OCI-LY1 (cell line): Measurements from ENCODE around the gene SLC35B2.

Experiments used
- H2AFZ ChIP-seq: fragments of 200-600 bp; sonication (generic), shearing (Covaris generic); 2 replicates; pipeline ENCODE4 v1.6.0; 2014; ENCODE audit warnings: antibody characterized with exemption, mild to moderate bottlenecking, low read length
- H3F3A ChIP-seq: fragments of 200-600 bp; sonication (generic), shearing (Covaris generic); 2 replicates; pipeline ENCODE4 v1.6.0; 2014; ENCODE audit warnings: mild to moderate bottlenecking, antibody characterized with exemption, low read length, moderate library complexity; ENCODE audit not compliant: insufficient read depth
- H3K27ac ChIP-seq: fragments of 200-600 bp; sonication (generic); 2 replicates; pipeline ENCODE4 v1.5.1; 2014; ENCODE audit warnings: low read length, mixed run types, mild to moderate bottlenecking, low read depth; ENCODE audit not compliant: poor library complexity, severe bottlenecking
- H3K27me3 ChIP-seq: fragments of 200-600 bp; sonication (generic); 2 replicates; pipeline ENCODE4 v1.6.0; 2014; ENCODE audit warnings: antibody characterized with exemption, mild to moderate bottlenecking, low read length, moderate library complexity; ENCODE audit not compliant: insufficient read depth
- H3K36me3 ChIP-seq: fragments of 200-600 bp; sonication (generic); 2 replicates; pipeline ENCODE4 v1.6.1; 2014; ENCODE audit warnings: mild to moderate bottlenecking, antibody characterized with exemption, low read length, moderate library complexity, mixed read lengths; ENCODE audit not compliant: insufficient read depth
- H3K4me1 ChIP-seq: fragments of 200-600 bp; sonication (generic); 2 replicates; pipeline ENCODE4 v1.5.1; 2014; ENCODE audit warnings: mild to moderate bottlenecking, low read length, moderate library complexity; ENCODE audit not compliant: insufficient read depth, severe bottlenecking
- H3K4me2 ChIP-seq: fragments of 200-600 bp; sonication (generic), shearing (Covaris generic); 2 replicates; pipeline ENCODE4 v1.6.1; 2014; ENCODE audit warnings: low read length
- H3K4me3 ChIP-seq: fragments of 200-600 bp; sonication (generic); 2 replicates; pipeline ENCODE4 v1.5.1; 2014; ENCODE audit warnings: low read length, low read depth, mild to moderate bottlenecking, mixed read lengths; ENCODE audit not compliant: poor library complexity, severe bottlenecking
- H3K79me2 ChIP-seq: fragments of 200-600 bp; shearing (Covaris generic); 2 replicates; pipeline ENCODE4 v1.6.1; 2016; ENCODE audit warnings: mixed run types, low read length, mixed read lengths; ENCODE audit not compliant: insufficient read depth
- H3K9ac ChIP-seq: fragments of 200-600 bp; sonication (generic), shearing (Covaris generic); 2 replicates; pipeline ENCODE4 v1.6.1; 2014; ENCODE audit warnings: mild to moderate bottlenecking, low read length, mixed read lengths
- H3K9me2 ChIP-seq: fragments of 200-600 bp; sonication (generic), shearing (Covaris generic); 2 replicates; pipeline ENCODE4 v1.6.1; 2014; ENCODE audit warnings: low read depth, mild to moderate bottlenecking, low read length, mixed read lengths
- H3K9me3 ChIP-seq: fragments of 200-600 bp; shearing (Covaris generic); 2 replicates; pipeline ENCODE4 v1.6.1; 2014; ENCODE audit warnings: low read length, mixed read lengths
- H4K20me1 ChIP-seq: fragments of 200-600 bp; sonication (generic), shearing (Covaris generic); 2 replicates; pipeline ENCODE4 v1.6.0; 2016; ENCODE audit warnings: mild to moderate bottlenecking, low read length; ENCODE audit not compliant: insufficient read depth
- CTCF ChIP-seq: fragments of 200-600 bp; sonication (generic), shearing (Covaris generic); IDR thresholded peaks from 2 replicates; pipeline ENCODE4 v1.5.1; 2017; ENCODE audit warnings: mild to moderate bottlenecking, antibody characterized with exemption, low read length, moderate library complexity, mixed read lengths
- EZH2 ChIP-seq: fragments of 200-600 bp; sonication (generic), shearing (Covaris generic); IDR thresholded peaks from 2 replicates; pipeline ENCODE4 v1.8.0; 2017; ENCODE audit warnings: borderline replicate concordance, mixed run types, mild to moderate bottlenecking, antibody characterized with exemption, low read length, moderate library complexity, mixed read lengths

Gene SLC35B2

GRCh38 chr6:44249082-44249748, 8.1 kb downstream of the SLC35B2 start:
- H3K4me3 ChIP-seq, result peak overlapping the region; percentile 98
- H3K79me2 ChIP-seq, result peaks cover 22% of the 10 kb centered on the region
- H2AFZ ChIP-seq, result no peak overlapping the region
- no peaks in the 10 kb centered on the region for H3K9me2 ChIP-seq
- no peaks in the 10 kb centered on the region for H3K27me3 ChIP-seq
- no peak for TF ChIP-seq CTCF
- TF ChIP-seq EZH2, result no peak
- peaks cover 25% of the 10 kb centered on the region for H3K4me1 ChIP-seq
- H3K27ac ChIP-seq, result no peak overlapping the region
- H3K4me2 ChIP-seq, result peak overlapping the region; percentile 82
- H4K20me1 ChIP-seq, result no peaks in the 10 kb centered on the region
- H3K9me3 ChIP-seq, result no peaks in the 10 kb centered on the region
- H3K36me3 ChIP-seq, result peaks cover 72% of the 10 kb centered on the region
- peaks cover 23% of the 10 kb centered on the region; the same call in 1 of the 2 replicates for H3F3A ChIP-seq
- H3K9ac ChIP-seq, result peak overlapping the region; percentile 99; the same call in 1 of the 2 replicates

DNA sequence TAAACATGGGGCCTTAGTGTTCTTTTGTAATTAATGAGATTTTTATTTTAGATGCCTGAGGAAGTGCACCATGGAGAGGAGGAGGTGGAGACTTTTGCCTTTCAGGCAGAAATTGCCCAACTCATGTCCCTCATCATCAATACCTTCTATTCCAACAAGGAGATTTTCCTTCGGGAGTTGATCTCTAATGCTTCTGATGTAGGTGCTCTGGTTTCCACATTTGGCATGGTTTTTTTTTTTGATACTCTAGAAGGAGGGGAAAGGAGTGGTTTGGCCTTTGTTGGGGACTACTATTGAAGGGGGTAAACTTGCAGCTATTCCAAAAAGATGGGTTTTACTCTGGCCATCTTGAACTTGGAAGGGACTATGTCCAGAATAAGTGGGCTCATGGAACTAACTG, 8.7 kb downstream of the SLC35B2 start:
- H3K36me3 ChIP-seq, result peaks cover 66% of the 10 kb centered on the region
- TF ChIP-seq EZH2 (no peak), CTCF (no peak)
- peak overlapping the region; percentile 99 for H3K9ac ChIP-seq
- no peaks in the 10 kb centered on the region for H3K27me3 ChIP-seq
- no peaks in the 10 kb centered on the region for H3K9me3 ChIP-seq
- peaks cover 25% of the 10 kb centered on the region for H3K4me1 ChIP-seq
- no peaks in the 10 kb centered on the region for H3K9me2 ChIP-seq
- no peaks in the 10 kb centered on the region for H4K20me1 ChIP-seq
- peak overlapping the region; percentile 84 for H3K27ac ChIP-seq
- H2AFZ ChIP-seq, result no peak overlapping the region
- H3K79me2 ChIP-seq, result peaks cover 22% of the 10 kb centered on the region
- 0 out of 2 replicates have a peak, but pooled peaks cover 16% of the 10 kb centered on the region for H3F3A ChIP-seq
- peak overlapping the region; percentile 82 for H3K4me2 ChIP-seq
- H3K4me3 ChIP-seq, result peak overlapping the region; percentile 98

- H3K27ac ChIP-seq, result peak overlapping the region; percentile 84
- no peaks in the 10 kb centered on the region for H3K9me2 ChIP-seq
- no peaks in the 10 kb centered on the region for H3K27me3 ChIP-seq
- H3K9me3 ChIP-seq, result no peaks in the 10 kb centered on the region
- peaks cover 25% of the 10 kb centered on the region for H3K4me1 ChIP-seq
- peaks cover 56% of the 10 kb centered on the region for H3K36me3 ChIP-seq
- TF ChIP-seq EZH2, result no peak
- TF ChIP-seq CTCF, result 0 out of 2 replicates have a peak, but pooled peaks have one; percentile 1
- peak overlapping the region; percentile 98 for H3K4me3 ChIP-seq
- peak overlapping the region; percentile 82 for H3K4me2 ChIP-seq
- peak overlapping the region; percentile 99 for H3K9ac ChIP-seq
- H2AFZ ChIP-seq, result no peak overlapping the region
- peaks cover 22% of the 10 kb centered on the region for H3K79me2 ChIP-seq
- H3F3A ChIP-seq, result 0 out of 2 replicates have a peak, but pooled peaks cover 7% of the 10 kb centered on the region
- H4K20me1 ChIP-seq, result no peaks in the 10 kb centered on the region
These were observed 9.7 kb downstream of the SLC35B2 start for GRCh38 chr6:44247338-44248302.
